Hepatic stellate cell (primary cell): ENCODE measurements around the gene LRRC51.
"Not testable (repeated sequence)": the region's sequence is repeated elsewhere in the genome, so short reads cannot be mapped to it uniquely, and the experiment has no call there.

Source experiments
- DNase-seq: peaks from one replicate; pipeline ENCODE4 v3.0.0; 2011; ENCODE audit warnings: low spot score

The LRRC51 gene

DNA sequence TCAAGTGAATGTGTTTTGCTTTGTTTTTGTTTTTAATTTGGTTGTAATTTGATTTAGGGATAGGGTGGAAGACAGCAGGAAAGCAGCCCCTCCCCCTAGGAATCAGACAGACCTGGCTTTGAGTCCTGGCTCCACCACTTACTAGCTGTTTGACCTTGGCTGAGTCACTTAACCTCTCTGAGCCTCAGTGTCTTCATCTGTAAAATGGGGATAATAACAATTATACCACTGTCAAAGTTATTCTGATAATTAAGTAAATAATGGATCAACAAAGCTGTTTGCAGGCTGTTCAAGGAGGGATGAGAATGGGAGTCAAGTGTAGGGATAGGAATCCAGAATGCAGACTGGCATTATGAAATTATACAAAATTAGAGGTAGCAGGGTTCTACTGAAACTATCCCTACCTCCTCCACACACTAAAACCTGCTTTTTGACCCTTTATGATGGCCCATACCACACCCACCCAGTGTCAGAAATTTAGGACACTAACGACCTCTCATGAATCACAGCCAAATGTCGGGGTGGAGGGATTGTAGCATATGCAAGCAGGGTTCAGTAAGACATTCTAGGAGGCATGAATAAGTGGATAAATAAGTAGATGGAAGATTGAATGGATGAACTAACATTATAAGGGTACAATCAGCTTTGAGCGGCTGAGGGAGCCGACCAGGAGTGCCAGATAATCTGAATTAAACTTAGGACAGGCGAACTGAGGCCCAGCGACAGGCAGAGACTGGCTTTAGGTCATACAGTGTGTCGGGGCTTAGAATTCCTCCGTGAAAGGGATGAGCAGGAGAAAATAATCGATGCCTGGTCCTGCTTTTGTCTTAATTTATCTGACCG is 30.9 kb downstream of the LRRC51 start:
- no peak for DNase-seq

DNA sequence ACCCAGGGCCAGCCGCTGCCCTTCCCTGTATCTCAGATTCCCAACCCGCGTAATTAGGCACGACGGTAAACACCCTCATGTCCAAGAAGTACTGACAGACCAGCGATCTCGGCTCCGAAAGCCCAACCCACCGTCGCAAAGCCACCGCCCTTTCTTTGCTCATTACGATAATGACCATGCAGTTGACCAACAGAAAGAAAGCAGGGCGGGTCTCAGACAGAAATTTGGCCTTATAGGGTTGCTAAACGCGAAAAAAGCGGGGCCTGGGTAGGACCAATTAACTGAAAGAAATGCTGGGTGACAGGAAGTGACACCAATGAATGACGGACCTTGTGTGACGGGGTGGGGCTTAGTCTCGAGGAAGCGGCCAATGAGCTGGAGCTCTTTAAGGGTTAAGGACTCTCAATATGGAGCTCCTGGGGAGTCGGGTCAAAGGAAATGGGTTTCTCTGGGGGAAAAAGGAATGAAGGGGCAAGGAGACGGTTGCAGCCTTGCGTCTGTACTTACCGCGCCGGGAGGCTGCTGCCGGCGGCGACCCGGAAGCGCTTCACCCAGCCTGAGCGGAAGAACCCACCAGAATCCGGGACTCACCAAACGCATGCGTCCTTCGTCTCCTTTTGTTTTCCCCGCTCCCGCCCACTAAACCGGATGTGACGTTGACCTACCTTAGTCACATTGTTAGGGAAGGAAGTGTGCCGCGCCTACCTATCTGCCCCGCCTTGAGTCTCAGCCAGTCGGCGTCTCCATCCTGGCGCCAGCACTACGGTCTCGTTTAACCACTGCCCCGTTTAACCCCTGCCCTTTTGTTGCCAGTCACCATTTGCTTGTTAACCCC is 31.7 kb downstream of the LRRC51 start, which contains the start of gene ANAPC15:
Gene ANAPC15, minus strand, starts transcription at position 553 of the 835 bp plus-strand sequence. CDS start 1,419 bp downstream, outside the sequence.
- DNase-seq: peak; percentile 93

DNA sequence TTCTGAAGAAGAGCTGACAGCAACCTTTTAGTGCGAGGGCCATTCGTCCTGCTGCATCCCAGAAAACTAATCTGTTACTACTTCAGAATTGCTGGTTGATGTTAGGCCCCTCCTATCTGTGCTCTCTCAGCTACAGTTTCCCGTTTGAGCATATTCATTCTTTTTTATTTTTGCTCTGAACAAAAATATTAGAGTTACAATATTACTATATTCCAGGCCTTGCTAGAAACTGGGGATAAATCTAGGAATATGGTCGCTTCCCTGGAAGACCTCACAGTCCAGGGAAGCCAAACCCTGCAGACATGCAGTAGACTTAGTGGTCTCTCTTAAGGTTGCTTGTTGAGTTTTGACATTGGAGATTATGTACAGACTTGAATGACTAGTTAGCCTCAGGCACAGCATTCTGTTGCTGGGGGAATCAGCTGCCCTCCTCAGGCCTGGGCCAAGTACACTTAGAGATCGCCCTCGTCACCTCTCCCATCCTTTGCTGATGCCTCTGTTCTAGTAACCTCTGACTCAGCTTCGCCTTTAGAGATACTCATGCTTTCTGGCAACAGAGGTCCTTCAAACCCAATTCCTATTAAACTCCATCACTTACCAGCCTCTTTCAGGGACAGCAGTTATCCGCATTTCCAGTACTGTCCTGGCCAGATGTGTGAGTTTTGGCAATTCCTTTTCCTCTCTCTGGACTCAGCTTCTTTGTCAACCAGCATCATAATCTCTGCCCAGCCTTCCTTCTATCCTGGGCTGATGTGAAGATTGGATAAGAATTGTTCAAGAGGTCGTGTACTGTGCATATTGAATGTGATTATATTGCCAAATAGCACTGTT is 32.5 kb downstream of the LRRC51 start:
- DNase-seq: no peak

DNA sequence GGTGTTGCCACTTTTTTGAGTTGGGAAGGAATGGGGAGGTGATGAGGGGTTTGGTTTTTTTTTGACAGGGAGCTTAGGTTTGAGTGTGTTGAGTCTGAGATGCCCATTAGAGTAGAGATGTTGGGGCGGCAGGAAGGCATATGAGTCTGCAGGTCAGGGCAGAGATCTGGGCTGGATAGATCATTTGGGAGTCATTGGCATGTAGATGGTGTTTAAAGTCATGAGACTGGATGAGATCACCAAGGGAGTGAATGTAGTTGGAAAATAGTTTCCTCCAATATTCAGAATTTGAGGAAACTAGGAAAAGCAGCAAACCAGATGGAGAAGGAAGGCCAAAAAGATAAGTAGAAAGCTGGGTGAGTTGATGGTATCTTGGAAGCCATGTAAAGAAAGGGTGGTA is 33.9 kb downstream of the LRRC51 start:
- DNase-seq: no peak

DNA sequence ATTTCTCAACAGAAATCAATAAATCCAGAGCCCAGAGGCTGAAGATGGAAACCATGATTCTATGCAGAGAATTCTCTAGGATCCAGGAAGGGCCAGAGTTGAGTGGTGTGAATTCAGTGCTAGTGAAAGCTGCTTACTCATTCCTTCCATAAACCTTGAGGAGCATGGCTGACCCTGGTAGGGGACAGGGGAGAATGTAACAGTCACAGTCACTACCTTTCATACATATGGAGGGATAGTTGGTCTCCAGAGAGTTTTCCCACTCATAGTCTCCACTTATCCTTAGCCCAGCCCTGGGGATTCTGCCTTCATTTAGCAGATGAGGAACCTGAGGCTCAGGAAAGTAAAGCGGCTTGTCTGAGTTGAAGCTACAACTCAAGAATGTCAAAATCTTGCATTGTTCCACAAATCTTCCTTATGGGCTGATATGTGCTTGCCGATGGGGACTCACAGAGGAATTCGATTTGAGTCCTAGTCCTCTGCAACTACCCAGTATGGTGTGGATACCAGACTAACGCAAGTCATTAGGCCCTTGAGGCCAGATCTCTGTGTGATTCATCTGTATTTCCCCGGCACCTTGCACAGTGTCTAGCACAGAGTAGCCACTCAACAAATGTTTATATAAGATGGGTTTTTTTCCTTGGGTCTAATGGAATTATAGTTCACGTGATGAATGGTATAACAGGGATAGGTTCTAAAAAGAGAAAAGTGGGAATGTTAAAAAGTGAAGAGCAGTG is 35.5 kb downstream of the LRRC51 start:
- DNase-seq: no peak

DNA sequence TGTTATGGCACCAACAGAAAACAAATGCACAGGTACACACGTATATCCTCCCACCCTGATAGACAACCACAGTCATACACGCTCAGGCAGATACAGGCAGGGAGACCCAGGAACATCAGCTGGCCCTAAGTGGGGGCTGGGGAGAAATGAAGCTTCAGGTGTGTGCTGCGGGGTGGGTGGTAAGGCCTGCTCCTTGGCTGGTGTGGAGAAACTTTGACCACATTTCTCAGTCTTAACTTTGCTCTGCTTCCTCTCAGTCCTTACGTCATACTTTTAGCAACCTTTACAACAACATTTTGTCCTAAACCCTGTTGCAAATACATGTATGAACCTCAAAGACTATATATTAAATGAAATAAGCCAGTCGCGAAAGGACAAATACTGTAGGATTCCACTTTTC is 38.5 kb downstream of the LRRC51 start:
- DNase-seq: no peak

DNA sequence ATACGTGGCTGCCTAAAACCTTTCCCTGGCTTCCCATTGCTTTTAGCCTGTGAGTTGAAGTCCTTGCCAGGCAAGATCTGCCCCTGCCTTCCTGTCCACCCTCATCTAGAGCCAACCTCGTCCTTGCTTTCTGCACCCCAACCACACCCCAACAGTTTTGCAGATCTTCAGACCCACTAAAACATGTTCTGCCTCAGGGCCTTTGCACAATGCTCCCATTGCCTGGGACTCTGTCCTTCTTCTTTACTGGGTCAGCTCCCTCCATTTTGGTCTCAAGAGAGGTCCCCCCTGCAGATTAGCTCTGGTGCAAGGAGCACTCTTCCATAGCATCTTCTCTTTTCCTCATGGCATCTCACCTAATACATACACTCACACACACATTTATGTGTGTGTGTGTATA is 40.3 kb downstream of the LRRC51 start:
- no peak for DNase-seq

DNA sequence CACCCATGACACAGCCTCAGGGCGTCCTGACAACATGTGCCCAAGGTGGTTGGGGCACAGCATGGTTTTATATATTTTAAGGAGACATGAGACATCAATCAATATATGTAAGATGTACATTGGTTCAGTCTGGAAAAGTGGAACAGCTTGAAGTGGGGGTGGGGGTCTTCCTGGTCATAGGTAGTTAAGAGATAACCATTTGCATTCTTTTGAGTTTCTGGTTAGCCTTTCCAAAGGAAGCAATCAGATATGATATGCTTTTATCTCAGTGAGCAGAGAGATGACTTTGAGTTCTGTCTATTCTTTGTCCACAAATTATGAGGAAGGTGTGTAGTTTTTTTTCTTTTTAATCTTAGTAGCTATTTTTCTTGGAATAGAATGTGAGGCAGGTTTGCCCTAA is 42.0 kb downstream of the LRRC51 start:
- no peak for DNase-seq

DNA sequence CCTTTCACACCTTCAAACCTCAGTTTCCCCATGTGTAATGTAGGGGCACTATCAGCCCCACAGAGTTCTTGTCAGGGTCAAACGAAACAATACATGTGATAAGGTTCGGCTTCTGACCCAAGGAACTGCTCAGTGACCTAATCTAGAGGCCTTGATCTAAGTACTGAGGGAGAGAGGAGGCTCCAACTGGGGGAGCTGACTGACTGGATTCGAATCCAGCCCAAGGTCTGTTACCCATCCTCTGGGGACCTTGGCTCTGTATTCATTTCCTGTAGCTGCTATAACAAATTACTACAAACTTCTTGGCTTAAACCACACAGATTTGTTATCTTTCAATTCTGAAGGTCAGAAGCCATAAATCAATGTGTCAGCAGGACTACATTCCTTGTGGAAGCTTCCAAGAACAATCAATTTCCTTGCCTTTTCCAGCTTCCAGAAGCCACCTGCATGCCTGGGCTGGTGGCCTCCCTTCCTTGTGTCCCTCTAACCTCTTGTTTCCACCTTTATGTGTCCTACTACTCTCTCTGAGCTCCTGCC is 42.5 kb downstream of the LRRC51 start:
- DNase-seq: no peak

DNA sequence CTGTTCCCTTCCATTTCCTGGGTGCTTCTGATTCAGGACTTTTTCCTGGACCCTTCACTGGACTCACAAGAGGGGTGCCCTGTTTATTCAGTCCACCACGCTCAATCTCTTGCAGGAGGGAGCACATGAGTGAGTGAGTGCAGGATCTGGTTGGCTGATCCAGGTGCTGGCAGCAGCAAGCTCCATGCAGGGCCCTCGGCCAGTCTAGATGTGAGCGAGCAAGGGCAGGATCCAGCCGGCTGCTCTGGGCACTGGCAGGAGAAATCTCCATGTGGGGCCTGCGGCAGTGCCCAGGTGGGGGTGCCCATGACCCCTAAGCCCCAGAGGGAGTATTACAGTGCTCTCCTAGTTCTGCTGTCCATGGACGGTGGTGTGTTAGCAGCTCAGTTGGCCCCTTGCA is 43.4 kb downstream of the LRRC51 start:
- DNase-seq: no peak

DNA sequence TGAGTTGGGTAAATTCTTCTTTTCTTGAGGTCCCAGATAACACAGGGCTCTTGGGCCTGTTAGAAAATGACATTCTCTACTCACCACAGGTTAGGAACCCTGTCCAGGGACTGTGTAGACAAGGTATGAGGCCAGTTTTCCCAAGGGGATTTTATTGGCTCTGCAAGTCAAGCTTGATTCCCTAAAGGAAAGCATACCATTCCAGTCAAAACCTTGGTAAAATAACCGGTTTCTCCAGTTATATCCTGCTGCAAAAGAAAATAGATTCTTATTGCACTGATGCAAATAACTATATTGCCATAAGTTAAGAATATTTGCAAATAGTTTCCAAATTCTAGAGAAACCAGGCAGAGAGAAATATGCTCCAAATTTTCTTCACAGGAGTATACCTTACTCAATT is 45.3 kb downstream of the LRRC51 start:
- no peak for DNase-seq

DNA sequence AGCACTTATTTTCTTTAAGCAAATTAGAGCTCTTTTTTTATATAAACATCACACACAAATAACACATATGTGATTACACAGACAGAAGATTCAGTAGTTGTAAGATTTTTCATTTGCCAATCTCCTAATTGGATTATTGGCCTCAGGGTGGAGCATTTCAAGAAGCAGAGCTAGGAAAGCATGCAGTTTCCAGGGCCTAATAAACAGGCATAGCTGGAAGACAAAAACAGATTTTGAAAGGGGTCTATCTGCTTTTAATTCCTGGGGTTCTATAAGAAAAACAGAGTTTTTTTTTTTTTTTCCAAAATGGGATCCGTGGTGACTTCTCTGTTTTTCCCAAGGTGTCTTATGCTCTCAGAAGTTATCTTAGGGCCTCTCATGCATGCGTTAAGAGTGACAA is 47.3 kb downstream of the LRRC51 start:
- DNase-seq: no peak

DNA sequence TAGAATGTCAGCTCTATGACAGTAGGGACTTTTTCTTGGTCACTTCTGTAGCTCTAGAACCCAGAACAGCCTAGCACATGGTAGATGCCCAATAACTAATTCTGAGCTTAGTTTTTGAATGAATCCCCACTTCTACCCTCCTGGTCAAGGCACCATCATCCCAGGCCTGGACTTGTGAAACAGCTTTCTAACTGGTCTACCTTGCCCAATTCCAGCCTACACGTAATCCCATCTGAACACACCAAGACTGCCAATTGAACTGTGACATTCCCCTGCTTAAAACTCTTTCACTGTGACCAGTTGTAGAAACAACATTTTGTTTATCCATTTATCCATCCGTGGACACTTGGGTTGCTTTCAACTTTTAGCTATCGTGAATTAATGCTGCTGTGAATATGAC is 48.7 kb downstream of the LRRC51 start:
- no peak for DNase-seq

DNA sequence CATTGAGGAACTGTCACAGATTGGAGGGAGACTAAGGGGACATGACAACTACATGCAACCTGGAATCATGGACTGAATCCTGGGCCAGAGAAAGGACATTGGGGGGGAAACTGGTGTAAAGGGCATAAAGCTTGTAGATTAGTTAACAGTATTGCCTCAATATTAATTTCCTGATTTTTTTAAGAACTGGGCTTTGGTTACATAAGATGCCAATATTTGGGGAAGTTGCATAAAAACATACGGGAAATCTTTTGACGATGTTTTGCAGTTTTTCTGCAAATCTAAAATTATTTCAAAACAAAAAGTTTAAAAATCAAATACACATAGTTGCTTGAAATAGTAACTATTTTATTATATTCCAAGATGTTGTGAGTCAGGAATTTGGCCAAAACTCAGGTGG is 52.0 kb downstream of the LRRC51 start:
- DNase-seq: no peak

DNA sequence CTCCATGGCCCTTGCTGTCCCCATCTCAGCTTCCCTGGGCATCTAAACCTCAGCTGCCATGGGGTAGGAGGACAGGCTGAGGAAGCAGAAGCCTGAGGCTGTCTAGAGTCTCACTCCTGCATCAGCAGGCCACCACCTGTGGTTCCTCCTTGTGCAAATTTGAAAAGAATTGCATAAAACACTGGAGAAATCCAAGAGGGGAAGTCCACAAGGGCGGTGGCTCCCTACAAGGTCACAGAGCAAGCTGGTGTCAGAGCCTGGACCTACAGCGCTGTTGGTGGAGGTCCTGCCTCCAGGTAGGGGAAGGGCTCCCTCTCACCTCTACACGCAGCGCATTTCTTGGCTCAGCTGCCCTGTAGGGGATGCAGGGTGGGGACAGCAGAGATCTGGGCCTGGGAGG is 54.8 kb downstream of the LRRC51 start, which contains the start of gene FOLR3:
Gene FOLR3, plus strand, starts transcription at position 253 of the 400 bp plus-strand sequence. CDS start 228 bp downstream, outside the sequence.
- DNase-seq: not testable (repeated sequence)

DNA sequence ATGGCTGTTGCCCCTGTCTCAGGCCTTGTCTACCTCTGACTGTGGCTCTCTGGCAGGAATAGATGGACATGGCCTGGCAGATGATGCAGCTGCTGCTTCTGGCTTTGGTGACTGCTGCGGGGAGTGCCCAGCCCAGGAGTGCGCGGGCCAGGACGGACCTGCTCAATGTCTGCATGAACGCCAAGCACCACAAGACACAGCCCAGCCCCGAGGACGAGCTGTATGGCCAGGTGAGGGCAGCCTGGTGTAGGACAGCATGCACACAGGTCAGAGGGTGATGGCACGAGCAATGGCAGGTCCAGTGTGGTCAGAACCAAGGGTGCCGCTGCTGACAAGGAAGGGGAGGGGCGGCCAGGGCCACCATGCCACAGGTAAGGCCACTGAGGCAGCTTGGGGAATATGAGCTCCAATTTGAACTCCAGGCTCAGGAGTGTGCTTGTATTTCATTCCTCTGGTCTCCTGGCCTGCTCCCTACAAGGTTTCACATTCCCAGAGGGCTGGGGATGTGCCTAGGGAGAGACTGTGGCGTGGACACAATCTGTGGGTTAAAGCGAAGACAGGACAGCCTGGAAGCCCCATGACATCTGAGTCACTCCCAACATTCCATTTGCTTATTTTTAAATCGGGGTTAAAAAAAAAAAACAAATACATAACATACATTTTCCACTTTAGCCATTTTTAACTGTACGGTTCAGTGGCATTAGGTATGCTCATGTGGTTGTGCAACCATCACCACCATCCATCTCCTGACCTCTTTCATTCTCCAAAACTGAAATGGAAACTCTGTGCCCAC is 55.4 kb downstream of the LRRC51 start:
- peak; percentile 76 for DNase-seq

DNA sequence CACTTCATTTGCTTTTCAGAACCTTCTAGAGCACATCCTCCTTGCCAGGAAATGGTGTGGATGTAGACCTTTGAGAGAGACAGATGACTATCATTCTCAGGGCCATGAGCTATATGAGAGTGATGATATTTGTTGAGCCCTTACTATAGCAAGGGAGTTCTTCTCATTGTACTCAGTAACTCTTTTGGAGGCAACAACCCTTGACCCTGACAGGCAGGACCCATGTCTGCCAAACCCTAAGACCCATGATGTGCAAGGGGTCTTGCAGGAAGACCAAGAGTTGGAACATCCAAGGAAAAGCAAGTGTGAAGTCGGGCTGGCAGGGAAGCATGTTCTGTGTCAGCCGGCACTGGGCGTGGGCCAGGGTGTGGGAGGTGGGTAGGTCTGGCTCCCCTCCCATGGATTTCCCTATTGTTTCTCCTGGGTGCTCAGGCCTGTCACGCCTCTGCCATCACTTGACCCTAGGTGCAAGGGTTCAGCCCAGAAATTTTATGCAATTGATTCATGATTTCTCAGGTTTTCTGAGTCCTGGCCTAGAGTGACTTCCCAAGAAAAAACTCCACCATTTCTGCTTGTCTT is 56.1 kb downstream of the LRRC51 start:
- DNase-seq: no peak

DNA sequence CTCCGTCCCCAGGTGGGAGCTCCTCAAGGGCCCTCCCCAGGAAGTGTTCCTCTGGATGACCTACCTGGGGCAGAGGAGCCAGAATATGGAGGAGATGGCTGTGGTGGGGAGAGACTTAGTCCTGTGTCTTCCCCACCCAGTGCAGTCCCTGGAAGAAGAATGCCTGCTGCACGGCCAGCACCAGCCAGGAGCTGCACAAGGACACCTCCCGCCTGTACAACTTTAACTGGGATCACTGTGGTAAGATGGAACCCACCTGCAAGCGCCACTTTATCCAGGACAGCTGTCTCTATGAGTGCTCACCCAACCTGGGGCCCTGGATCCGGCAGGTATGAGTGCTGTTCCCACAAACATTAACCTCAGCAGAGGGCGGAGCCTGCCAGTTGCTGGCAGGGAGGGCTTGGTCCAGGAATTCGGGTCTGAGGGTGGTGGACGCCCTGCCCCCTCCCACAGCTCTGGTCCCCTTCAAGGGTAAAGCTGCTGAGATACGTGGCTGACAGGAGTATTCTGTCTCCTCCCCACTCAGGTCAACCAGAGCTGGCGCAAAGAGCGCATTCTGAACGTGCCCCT is 58.3 kb downstream of the LRRC51 start:
- no peak for DNase-seq

DNA sequence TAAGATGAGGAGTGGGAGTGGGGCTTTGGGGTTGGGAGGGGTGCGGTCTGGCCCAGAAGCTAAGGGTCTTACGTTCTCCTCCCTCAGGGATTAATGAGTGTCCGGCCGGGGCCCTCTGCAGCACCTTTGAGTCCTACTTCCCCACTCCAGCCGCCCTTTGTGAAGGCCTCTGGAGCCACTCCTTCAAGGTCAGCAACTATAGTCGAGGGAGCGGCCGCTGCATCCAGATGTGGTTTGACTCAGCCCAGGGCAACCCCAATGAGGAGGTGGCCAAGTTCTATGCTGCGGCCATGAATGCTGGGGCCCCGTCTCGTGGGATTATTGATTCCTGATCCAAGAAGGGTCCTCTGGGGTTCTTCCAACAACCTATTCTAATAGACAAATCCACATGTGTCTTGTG is 58.9 kb downstream of the LRRC51 start:
- DNase-seq: no peak

DNA sequence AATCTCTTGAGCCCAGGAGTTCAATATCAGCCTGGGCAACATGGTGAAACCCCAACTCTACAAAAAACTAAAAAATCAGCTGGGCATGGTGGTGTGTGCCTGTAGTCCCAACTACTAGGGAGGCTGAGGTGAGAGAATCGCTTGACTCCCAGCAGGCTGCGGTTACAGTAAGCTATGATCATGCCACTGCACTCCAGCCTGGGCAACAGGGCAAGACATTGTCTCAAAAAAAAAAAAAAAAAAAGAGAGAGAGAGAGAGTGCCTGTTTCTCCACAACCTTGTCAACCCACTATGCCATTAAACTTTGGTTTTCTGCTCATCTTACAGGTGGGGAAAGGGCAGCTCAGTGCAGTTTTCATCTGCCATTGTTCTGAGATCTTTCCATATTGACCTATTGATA is 60.0 kb downstream of the LRRC51 start:
- DNase-seq: no peak
